ENCODE results near the gene AP1M1. TPM values are rescaled to one million over a fixed set of nuclear protein-coding genes. Genes with fewer than 3 reads are reported as not detected.

Gene AP1M1
- polyA plus RNA-seq, 1 experiment, result 42.5 TPM

- H3K27me3 ChIP-seq (ENCODE audit: control insufficient read depth, insufficient read depth, low read length), result no peaks in the 10 kb centered on the region
- H3K27ac ChIP-seq (ENCODE audit: low read depth, low read length), result no peak overlapping the region
- POLR2A ChIA-PET, result no interaction called here
- no peak for DNase-seq (ENCODE audit: low read depth, low spot score)
- TF ChIP-seq, protein P1, sequence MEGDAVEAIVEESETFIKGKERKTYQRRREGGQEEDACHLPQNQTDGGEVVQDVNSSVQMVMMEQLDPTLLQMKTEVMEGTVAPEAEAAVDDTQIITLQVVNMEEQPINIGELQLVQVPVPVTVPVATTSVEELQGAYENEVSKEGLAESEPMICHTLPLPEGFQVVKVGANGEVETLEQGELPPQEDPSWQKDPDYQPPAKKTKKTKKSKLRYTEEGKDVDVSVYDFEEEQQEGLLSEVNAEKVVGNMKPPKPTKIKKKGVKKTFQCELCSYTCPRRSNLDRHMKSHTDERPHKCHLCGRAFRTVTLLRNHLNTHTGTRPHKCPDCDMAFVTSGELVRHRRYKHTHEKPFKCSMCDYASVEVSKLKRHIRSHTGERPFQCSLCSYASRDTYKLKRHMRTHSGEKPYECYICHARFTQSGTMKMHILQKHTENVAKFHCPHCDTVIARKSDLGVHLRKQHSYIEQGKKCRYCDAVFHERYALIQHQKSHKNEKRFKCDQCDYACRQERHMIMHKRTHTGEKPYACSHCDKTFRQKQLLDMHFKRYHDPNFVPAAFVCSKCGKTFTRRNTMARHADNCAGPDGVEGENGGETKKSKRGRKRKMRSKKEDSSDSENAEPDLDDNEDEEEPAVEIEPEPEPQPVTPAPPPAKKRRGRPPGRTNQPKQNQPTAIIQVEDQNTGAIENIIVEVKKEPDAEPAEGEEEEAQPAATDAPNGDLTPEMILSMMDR (IDR thresholded peaks at IDR 0.05; ENCODE audit: low read depth, low read length), result no peak
- CTCF ChIA-PET, result interaction anchor here (0.5 to 0.6 kb wide), 2 partner anchors 95 to 554 kb away, joined by 3 read pairs; no protein-coding TSS in a partner anchor
- no peak overlapping the region for H3K4me3 ChIP-seq (ENCODE audit: low read depth, low read length)
- peaks cover 32% of the 10 kb centered on the region for H3K9me3 ChIP-seq (ENCODE audit: control insufficient read depth, insufficient read depth, low read length)
Observed at GRCh38 chr19:16217716-16218451, 20.2 kb downstream of the AP1M1 start.

DNA sequence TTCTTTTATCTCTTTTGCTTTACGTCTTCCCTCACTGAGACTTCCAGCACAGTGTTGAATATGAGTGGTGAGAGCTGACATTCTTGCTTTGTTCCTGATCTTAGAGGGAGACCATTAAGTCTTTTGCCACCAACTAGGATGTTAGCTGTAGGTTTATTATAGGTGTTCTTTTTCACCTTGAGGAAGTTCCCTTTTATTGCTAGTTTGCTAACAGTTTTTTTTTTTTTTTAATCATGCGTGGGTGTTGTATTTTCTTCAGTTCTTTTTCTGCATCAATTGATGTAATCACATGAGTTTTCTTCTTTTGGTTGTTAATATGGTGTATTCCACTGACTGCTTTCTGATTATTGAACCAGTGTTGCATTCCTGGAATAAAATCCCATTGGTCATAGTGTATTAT is 21.1 kb downstream of the AP1M1 start:
- CTCF ChIA-PET, result interaction anchor here (0.6 kb wide), 1 partner anchor 94 kb away, joined by 3 read pairs; no protein-coding TSS in a partner anchor
- Histone ChIP-seq H3K4me3 (ENCODE audit: low read depth, low read length) (no peak overlapping the region), H3K27me3 (ENCODE audit: control insufficient read depth, insufficient read depth, low read length) (no peaks in the 10 kb centered on the region), H3K27ac (ENCODE audit: low read depth, low read length) (no peak overlapping the region), H3K9me3 (ENCODE audit: control insufficient read depth, insufficient read depth, low read length) (peaks cover 32% of the 10 kb centered on the region)
- no peak for DNase-seq (ENCODE audit: low read depth, low spot score)
- POLR2A ChIA-PET, result no interaction called here
- TF ChIP-seq, protein P1 (IDR thresholded peaks at IDR 0.05; ENCODE audit: low read depth, low read length), result no peak

DNA sequence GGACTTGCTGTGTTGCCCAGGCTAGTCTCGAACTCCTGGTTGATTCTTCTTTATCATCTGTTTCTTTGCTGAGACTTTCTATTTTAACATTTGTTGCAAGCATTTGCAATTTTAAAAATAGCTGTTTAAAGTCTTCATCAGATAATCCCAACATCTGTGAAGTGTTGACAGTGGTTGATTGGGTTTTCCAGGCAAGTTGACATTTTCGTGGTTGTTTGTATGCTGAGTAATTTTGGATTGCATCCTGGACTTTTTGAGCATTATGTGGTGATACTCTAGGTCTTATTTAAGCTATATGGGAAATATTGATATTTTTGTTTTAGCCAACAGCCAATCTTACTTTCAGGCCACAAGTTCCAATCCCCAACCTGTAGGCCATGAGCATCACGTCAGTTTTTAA is 25.1 kb downstream of the AP1M1 start:
- ChIA-PET CTCF (interaction anchor here (0.6 to 1.7 kb wide), 2 partner anchors 25 to 160 kb away, joined by 3 to 5 read pairs; no protein-coding TSS in a partner anchor), POLR2A (no interaction called here)
- peaks cover 32% of the 10 kb centered on the region for H3K9me3 ChIP-seq (ENCODE audit: control insufficient read depth, insufficient read depth, low read length)
- H3K4me3 ChIP-seq (ENCODE audit: low read depth, low read length), result no peak overlapping the region
- H3K27ac ChIP-seq (ENCODE audit: low read depth, low read length), result no peak overlapping the region
- peak; percentile 10 for DNase-seq (ENCODE audit: low read depth, low spot score)
- no peaks in the 10 kb centered on the region for H3K27me3 ChIP-seq (ENCODE audit: control insufficient read depth, insufficient read depth, low read length)
- TF ChIP-seq, protein P1 (IDR thresholded peaks at IDR 0.05; ENCODE audit: low read depth, low read length), result no peak

DNA sequence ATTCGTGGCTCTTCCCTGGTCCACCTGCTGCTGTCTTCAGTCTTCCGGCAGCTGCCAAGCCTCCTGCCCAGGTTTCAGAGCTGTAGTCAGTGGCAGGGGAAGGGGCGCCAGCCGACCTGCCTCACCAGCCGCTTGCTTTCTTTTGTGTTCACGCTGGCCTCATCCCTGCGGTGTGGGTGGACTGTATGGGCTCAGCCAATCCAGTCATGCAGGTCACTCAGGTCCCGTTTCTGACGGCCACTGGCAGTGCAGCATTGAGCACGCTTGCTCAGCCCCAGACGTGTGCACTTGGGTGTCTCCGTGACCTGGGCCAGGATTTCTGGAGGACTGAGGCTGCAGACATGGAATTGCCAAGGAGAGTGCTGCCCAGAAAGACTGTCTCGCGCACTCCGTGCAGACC is 26.0 kb downstream of the AP1M1 start:
- CTCF ChIA-PET, result interaction anchor here (1.7 kb wide), 1 partner anchor 159 kb away, joined by 5 read pairs; no protein-coding TSS in a partner anchor

More for the DNA sequence above, 26.0 kb downstream of the AP1M1 start:
- DNase-seq (ENCODE audit: low read depth, low spot score), result no peak
- peak overlapping the region; percentile 21 for H3K27ac ChIP-seq (ENCODE audit: low read depth, low read length)
- H3K9me3 ChIP-seq (ENCODE audit: control insufficient read depth, insufficient read depth, low read length), result peaks cover 24% of the 10 kb centered on the region
- no peak overlapping the region for H3K4me3 ChIP-seq (ENCODE audit: low read depth, low read length)
- H3K27me3 ChIP-seq (ENCODE audit: control insufficient read depth, insufficient read depth, low read length), result no peaks in the 10 kb centered on the region
- TF ChIP-seq, protein P1 (IDR thresholded peaks at IDR 0.05; ENCODE audit: low read depth, low read length), result no peak
- POLR2A ChIA-PET, result no interaction called here
